G401 (cell line): ENCODE measurements around the gene HMCES. TPM values are rescaled to one million over a fixed set of nuclear protein-coding genes. Genes with fewer than 3 reads are reported as not detected.

Experiments used
- total RNA-seq: library from RNA; depleted of rRNA; stranded (reverse); fragments of >200 nt; shearing (Covaris generic); gene quantifications from 2 replicates; pipeline ENCODE4 v1.2.3, GENCODE V29; 2014; rRNA removed

HMCES gene
- total RNA-seq, 1 experiment from 2014 or later, result 33.0 TPM

Other genes starting within 250 kb of the HMCES start
- gene GP9, start 218.1 kb upstream of the HMCES start, total RNA-seq, result not detected in 2 replicates
- gene RAB43, start 157.1 kb upstream of the HMCES start, total RNA-seq, result 13.0 and 17.5 TPM in 2 replicates
- gene ISY1, start 117.8 kb upstream of the HMCES start, total RNA-seq, result 30.3 and 64.2 TPM in 2 replicates
- 379 and 384 TPM in 2 replicates for gene CNBP, start 95.0 kb upstream of the HMCES start, total RNA-seq
- gene COPG1, start 29.3 kb upstream of the HMCES start, total RNA-seq, result 36.4 and 68.0 TPM in 2 replicates
- gene EFCAB12, start 149.8 kb downstream of the HMCES start, total RNA-seq, result not detected in 2 replicates
- gene MBD4, start 161.1 kb downstream of the HMCES start, total RNA-seq, result 14.0 and 18.9 TPM in 2 replicates
- 14.6 and 19.9 TPM in 2 replicates for gene IFT122, start 161.4 kb downstream of the HMCES start, total RNA-seq
- gene RHO, start 249.8 kb downstream of the HMCES start, total RNA-seq, result not detected in 2 replicates